Measurements from ENCODE around the gene DDX20. TPM values are rescaled to one million over a fixed set of nuclear protein-coding genes. Genes with fewer than 3 reads are reported as not detected.

Gene DDX20
- total RNA-seq, 1 donor from 2014 or later = 5.9 TPM

- peak overlapping the region; percentile 82 for H3K27ac ChIP-seq (replicated peaks)
- H3K36me3 ChIP-seq = no peaks in the 10 kb centered on the region
- H3K4me1 ChIP-seq = peaks cover 57% of the 10 kb centered on the region
- no peaks in the 10 kb centered on the region for H3K27me3 ChIP-seq (ENCODE audit: low read depth)
- no peaks in the 10 kb centered on the region for H3K9me3 ChIP-seq (replicated peaks)
- no peak overlapping the region for H3K4me3 ChIP-seq
- TF ChIP-seq CTCF (IDR thresholded peaks at IDR 0.05; ENCODE audit: borderline replicate concordance) = no peak
- intact Hi-C loops (cut with micrococcal nuclease) = loop anchor here (2.0 kb wide), 1 partner anchor 32 kb away; no protein-coding TSS in a partner anchor
- DNase-seq = no peak
These were observed 9.1 kb upstream of the DDX20 start for GRCh38 chr1:111746614-111746999.

- DNase-seq = no peak
- Histone ChIP-seq H3K36me3 (no peaks in the 10 kb centered on the region), H3K9me3 (replicated peaks) (no peaks in the 10 kb centered on the region), H3K27me3 (ENCODE audit: low read depth) (no peaks in the 10 kb centered on the region), H3K4me1 (peaks cover 60% of the 10 kb centered on the region), H3K27ac (replicated peaks) (peak overlapping the region; percentile 82), H3K4me3 (no peak overlapping the region)
- intact Hi-C loops (cut with micrococcal nuclease) = loop anchor here (2.0 kb wide), 1 partner anchor 33 kb away; no protein-coding TSS in a partner anchor
- peak; percentile 75 for TF ChIP-seq CTCF (IDR thresholded peaks at IDR 0.05; ENCODE audit: borderline replicate concordance)
These were observed 8.4 kb upstream of the DDX20 start for GRCh38 chr1:111747282-111747734.

- H3K9me3 ChIP-seq (replicated peaks) = no peaks in the 10 kb centered on the region
- no peaks in the 10 kb centered on the region for H3K27me3 ChIP-seq (ENCODE audit: low read depth)
- no peak for TF ChIP-seq CTCF (IDR thresholded peaks at IDR 0.05; ENCODE audit: borderline replicate concordance)
- no peak for DNase-seq
- intact Hi-C loops (cut with micrococcal nuclease) = loop anchor here (2.0 kb wide), 1 partner anchor 33 kb away; no protein-coding TSS in a partner anchor
- H3K36me3 ChIP-seq = no peaks in the 10 kb centered on the region
- no peak overlapping the region for H3K4me3 ChIP-seq
- peak overlapping the region; percentile 4 for H3K27ac ChIP-seq (replicated peaks)
- H3K4me1 ChIP-seq = peaks cover 57% of the 10 kb centered on the region
These were observed 7.8 kb upstream of the DDX20 start for GRCh38 chr1:111747947-111748346.

- TF ChIP-seq CTCF (IDR thresholded peaks at IDR 0.05; ENCODE audit: borderline replicate concordance) = no peak
- H3K4me3 ChIP-seq = no peak overlapping the region
- H3K4me1 ChIP-seq = peaks cover 43% of the 10 kb centered on the region
- no peaks in the 10 kb centered on the region for H3K27me3 ChIP-seq (ENCODE audit: low read depth)
- no peak for DNase-seq
- no peaks in the 10 kb centered on the region for H3K9me3 ChIP-seq (replicated peaks)
- intact Hi-C loops (cut with micrococcal nuclease) = no loop called here
- H3K36me3 ChIP-seq = no peaks in the 10 kb centered on the region
- no peak overlapping the region for H3K27ac ChIP-seq (replicated peaks)
These were observed 6.1 kb upstream of the DDX20 start for GRCh38 chr1:111749628-111750027.

- H3K9me3 ChIP-seq (replicated peaks) = no peaks in the 10 kb centered on the region
- H3K4me1 ChIP-seq = peaks cover 38% of the 10 kb centered on the region
- no peak for TF ChIP-seq CTCF (IDR thresholded peaks at IDR 0.05; ENCODE audit: borderline replicate concordance)
- no peaks in the 10 kb centered on the region for H3K27me3 ChIP-seq (ENCODE audit: low read depth)
- H3K36me3 ChIP-seq = no peaks in the 10 kb centered on the region
- no peak overlapping the region for H3K4me3 ChIP-seq
- DNase-seq = no peak
- intact Hi-C loops (cut with micrococcal nuclease) = no loop called here
- H3K27ac ChIP-seq (replicated peaks) = no peak overlapping the region
These were observed 4.8 kb upstream of the DDX20 start for GRCh38 chr1:111750856-111751255.
